Testis (tissue), 2 donors: Measurements from ENCODE around the gene LYL1.

ENCODE experiments used
- CTCF ChIP-seq, 3 experiments: fragments of 450-650 bp in 2 of 3; fragments of 200-600 bp in 1 of 3; sonication (generic) in 1 of 3; IDR thresholded peaks; one replicate each; pipeline ENCODE4 v1.5.1; 2016 to 2019; ENCODE audit warnings: antibody characterized with exemption in 3 of 3, mild to moderate bottlenecking in 2 of 3, moderate library complexity in 1 of 3
- POLR2A ChIP-seq: fragments of 450-650 bp; IDR thresholded peaks from one replicate; pipeline ENCODE4 v1.6.1; 2017; ENCODE audit warnings: antibody characterized with exemption, mild to moderate bottlenecking, moderate library complexity

- TF ChIP-seq CTCF (IDR thresholded peaks at IDR 0.05) (no peak), POLR2A (no peak)
Observed at GRCh38 chr19:13089857-13090507, 12.7 kb downstream of the LYL1 start.
